HG02588 (cell line): ENCODE results near the gene MBD4.
"Not testable (repeated sequence)": the region's sequence is repeated elsewhere in the genome, so short reads cannot be mapped to it uniquely, and the experiment has no call there.

Experiments used
- ATAC-seq: cut with Tn5 transposase; IDR thresholded peaks from one replicate; pipeline ENCODE4 v1.9.1; 2021; ENCODE audit warnings: mild to moderate bottlenecking, moderate library complexity; ENCODE audit not compliant: unreplicated experiment

The MBD4 gene

DNA sequence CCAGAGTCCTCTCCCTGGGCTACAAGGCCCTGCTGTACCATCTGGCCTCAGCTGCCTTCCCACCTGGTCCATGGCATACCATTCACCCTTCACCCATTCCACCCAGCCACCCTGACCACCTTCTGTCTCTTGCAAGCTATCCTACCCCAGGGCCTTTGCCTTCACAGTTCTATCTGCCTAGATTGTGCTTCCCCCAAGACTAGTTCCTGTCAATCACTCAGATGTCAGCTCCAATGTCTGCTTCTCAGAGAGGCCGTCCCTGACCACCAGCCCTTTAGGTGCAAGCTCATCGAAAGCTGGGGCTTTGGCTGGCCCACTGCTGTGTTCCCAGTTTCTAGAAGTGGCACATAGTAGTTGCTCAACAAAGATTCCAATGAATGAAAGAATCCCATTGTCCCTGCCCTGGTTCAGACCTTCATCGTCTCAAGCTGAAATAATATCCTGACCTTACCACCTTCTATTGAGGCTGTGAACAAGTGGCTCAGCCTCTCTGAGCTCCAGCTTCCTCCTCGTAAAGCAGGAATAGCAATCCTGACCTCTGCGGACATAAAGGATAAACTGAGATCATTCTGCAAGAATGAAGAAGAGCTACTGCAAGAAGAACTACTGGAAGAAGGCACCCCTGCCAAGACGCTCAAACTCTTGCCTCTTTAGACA lies 27.1 kb downstream of the MBD4 start:
- ATAC-seq: no peak

DNA sequence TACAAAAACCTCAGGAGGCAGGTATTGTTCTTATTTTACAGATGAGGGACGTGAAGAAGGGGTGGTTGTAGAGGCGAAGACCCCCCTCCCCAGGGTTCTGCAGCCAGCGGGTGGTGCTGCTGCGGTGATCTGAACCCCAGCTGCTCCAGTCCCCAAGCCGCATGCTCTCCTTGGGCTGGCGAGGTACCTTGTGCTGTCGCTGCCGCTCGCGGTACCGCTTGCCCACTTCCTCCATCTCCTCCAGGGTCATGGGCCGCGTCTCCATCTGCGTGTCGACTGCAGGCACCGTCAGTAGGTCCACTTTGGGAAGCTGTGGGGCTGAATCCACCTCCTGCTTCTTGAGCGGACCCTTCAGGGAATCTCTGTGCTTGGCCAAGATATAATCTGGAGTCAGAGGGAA lies 28.8 kb downstream of the MBD4 start:
- no peak for ATAC-seq

DNA sequence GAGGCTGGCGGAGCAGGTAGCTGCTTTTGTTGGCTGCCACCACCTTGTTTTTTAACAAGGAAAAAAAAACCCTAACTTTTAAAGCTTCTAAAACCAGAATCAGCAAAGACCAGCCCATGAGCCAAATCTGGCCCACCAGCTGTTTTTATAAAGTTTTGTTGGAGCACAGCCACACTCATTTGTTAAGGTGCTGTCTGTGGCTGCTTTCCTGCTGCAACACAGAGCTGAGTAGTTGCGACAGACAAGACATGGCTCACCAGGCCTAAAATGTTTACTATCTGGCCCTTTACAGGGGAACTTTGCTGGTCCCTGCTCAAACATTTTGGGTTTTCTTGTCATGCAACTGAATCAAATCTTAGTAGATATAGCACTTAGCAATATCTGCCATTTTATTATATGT lies 30.2 kb downstream of the MBD4 start:
- no peak for ATAC-seq

DNA sequence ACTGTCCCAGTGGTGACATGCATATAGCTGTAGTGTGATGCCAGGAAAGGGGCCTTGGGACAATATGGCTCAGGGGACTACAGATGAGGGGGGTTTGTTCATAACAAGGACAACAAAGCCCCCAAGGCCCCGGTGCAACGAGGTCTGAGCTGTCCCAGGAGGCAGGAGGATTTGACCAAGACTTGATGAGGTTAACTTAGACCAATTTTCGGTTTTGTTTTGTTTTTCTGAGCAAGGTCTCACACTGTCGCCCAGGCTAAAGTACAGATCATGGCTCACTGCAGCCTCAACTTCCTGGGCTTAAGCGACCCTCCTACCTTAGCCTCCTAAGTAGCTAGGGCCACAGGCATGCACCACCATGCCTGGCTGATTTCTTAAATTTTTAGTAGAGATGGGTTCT lies 35.1 kb downstream of the MBD4 start:
- peak; percentile 49 for ATAC-seq

DNA sequence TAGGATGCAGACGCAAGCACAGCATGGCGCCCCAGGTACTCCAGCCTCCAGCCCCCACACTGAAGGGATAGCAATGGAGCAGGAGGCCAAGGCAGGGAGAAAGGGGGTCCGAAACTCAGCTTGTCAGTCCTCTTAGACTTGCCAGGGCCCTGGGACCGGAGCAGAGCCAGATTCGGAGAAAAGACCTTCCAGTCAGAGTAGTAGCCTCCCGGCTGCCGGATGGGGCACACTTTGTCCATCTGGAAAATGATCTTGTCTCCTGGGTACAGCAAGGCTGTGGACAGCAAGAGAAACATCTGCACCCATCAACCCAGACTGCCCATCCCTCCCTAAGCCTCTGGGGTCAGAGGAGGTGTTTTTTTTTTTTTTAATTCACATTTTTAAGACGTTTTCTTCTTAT lies 35.6 kb downstream of the MBD4 start:
- no peak for ATAC-seq

DNA sequence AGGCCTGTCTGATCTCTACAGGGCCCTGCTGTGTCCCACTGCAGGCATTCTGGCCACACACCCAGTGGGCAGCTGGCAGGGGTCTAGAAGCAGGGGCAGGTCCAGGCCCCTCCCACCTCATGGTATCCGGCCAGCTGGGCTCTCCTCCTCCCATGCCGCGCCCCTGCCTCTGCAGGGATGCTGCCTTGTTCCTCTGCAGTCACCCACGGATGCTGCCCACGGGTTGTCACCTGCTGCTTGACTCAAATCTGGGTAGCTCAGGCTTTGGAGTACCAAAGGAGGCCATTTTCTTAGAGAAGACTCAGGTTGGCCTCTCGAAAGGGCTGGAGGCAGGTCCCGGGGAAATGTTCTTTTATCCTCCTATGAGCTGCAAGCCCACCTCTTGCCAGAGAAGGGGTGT lies 36.3 kb downstream of the MBD4 start:
- ATAC-seq: no peak

DNA sequence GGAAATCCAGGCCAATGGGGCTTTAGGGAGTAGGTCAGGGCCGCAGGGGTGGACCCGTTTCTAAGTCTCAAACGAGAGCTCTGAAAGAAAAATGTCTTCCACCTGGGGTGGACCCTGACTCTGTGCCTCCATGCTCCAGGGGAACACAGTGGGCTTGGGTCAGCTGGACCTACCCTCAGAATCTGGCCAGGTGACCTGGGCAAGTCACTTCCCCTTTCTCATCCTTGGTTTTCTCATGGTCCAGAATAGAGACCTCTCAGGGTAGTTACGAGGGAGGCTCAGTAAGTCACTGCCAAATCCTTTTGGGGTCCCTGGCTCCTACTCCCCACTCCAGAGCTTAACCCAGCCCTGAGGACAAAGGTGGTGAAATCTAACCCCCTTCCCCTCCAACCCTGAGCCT lies 37.1 kb downstream of the MBD4 start:
- ATAC-seq: no peak

DNA sequence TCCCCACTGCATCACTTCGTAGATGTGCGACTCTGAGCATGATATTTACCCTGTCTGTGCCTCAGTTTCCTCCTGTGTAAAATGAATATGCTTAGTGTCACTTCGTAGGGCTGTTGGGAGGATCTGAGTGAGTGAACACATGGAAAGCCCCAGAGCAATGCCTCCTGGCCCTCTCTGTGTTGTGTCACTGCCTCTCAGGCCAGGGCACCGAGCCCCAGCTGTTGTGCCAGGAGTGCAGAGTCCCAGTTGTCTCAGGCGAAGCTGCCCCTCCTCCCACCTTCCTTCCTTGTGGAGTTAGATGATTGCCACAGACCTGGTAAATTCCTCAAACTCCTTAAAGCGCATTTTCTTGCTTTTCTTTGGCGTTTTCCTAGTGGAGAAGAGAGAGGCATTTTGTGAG lies 37.5 kb downstream of the MBD4 start:
- no peak for ATAC-seq

DNA sequence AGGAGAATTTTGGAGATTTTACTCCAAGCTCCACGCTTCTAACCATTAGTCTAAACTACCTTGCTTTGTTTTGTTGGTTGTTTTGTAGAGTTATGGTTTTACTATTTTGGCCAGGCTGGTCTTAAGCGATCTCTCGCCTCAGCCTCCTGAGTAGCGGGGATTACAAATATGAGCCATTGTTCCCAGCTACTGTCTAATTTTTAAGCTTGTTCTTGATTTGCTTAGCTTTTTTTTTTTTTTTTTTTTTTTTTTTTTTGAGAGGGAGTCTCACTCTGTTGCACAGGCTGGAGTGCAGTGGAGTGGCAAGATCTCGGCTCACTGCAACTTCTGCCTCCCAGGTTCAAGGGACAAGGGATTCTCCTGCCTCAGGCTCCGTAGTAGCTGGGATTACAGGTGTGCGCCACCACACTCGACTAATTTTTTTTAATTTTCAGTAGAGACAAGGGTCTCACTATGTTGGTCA lies 39.8 kb downstream of the MBD4 start:
- peak; percentile 17 for ATAC-seq

DNA sequence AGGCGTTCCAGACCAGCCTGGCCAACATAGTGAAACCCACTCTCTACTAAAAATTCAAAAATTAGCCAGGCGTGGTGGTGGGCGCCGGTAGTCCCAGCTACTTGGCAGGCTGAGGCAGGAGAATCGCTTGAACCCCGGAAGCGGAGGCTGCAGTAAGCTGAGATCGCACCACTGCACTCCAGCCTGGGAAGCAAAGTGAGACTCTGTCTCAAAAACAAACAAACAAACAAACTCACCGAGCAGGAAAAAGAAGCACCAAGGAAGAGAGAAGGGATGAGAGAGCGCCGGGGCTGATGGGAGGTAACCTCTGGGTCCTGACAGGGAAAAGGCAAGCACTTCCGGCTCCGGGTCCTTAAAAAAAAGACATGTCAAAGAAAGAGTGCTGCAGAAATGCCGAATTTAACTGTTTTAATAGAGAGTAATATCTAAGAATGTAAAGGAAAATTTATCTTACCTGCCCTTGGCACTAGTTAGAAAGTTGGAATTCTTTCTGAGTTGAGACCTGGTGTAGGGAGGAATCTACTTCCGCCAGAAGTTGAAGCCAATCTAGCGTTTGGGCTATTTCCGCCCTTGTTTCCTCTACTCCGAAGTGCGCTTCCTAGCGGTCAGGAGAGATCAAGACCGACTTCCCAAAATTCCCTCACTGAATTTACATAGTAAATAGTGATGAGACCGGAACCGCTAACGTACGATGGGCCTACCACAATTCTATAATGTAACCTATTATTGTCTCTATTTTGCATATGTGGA lies 40.4 kb downstream of the MBD4 start:
- peak; percentile 69 for ATAC-seq

DNA sequence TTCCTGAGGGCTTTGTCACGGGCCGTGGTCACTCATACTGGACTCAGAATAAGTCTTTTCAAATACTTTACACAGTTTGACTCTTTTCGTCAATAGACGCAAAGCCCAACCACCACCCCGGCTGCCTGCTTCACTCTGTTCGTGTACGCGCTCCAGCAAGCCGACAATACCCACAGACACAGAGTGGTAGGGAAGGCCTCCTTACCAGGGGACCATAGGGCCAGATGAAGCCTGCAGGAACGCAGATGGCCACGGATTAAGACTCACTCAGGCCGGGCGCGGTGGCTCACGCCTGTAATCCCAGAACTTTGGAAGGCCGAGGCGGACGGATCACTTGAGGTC lies 41.0 kb downstream of the MBD4 start:
- peak; percentile 6 for ATAC-seq

DNA sequence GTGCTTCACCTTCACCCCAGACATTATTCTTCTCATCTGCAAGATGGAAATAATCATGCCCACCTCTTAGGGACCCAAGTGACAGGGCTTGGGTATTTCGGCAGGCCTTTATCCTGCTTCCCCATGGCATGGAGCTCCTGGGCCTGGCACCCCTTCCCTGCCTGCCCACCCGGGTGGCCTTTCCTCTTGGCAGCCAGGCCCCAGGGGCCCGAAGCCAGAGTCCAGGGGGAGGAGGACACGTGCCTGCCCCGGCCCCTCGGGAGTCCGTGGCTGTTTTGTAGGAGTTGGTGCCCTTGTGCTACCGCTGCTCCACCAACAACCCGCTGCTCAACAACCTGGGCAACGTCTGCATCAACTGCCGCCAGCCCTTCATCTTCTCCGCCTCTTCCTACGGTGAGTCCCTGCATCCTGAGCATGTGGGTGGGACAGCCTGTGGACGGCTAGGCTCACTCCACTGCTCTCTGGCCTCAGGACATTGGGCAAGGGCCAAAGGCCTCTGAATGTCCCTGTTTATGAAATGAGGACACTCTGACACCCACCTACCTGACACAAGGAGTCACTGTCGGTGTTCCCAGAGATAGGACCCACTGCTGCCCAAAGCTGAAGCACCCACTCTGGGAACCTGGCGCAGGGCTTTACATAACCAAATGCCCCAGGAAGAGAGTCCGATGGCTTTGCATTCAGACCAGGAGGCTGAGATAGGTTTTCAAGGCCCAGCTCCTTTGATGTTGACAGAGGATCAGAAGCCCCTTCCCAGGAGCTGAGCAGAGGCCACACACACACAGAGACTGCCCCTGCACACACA lies 45.8 kb downstream of the MBD4 start:
- not testable (repeated sequence) for ATAC-seq

DNA sequence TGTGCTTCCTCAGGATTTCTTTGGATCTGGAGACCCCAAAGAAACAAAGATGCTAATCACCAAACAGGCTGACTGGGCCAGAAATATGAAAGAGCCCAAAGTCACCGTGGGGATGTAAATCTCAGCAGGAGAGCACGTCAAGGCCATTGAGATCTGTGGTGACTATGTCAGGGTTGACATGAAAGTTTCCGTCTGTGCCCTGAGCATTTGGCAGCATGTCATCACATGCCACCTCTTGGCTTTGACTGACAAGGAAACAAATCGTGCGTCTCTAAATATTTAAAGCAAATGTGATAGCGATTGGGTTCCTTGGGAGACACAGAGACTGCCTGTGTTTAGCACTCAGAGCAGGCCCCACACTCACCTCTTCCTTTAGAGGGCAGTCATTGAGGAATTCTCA lies 46.5 kb downstream of the MBD4 start:
- no peak for ATAC-seq

DNA sequence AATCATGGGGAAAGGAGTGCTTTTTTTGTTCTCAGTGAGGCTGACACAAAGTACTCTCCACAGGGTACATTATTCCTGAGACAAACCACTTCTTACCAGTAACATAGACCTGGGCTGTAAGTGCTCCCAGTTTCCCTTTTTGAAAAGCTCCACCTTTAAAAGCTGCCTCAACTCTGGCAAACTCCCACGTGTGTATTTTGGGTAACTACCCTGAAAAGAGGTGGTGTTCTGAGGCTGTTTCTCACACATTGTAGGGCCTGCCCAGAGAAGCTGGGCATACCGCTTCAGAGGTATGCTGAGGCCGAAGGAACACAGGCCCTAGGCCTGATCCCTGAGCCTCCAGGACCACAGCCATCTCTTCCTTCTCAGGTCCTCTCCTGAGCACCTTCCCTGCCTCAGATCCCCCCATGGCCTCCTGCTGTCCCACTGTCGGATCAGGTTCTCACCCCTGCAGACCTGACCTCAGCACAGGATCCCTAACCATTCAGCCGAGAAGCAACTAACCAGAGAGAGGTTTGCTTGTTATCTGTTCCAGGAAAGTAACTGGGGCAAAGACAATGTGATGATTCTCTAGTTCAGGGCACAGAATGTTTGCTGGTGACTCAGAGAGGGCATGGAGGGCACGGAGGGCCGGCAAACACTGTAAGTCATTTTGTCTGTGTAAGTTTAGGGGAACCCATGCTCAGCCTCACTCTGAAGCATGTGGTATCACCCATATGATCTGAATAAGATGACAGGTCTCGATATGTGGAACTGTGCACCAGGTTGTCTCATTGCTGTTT lies 47.5 kb downstream of the MBD4 start:
- ATAC-seq: not testable (repeated sequence)

DNA sequence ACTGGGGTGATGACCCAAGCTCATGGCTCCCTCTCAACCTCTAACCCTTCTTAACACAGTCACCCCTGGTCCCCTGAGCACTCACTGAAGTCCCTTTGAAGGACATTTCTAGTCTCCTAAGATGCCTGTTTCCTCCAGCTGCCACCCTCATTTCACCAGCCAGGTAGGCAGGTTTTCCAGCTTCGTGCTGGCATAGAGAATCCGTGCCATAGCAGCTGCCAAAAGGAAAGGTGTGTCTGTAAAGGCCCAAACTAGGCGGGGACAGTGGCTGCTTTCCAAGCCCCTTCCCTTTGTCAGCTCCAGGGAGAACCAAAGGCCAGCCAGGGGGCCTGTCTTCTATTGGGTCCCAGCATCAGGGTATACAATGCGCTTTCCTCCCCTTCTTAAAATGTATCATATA lies 48.2 kb downstream of the MBD4 start:
- ATAC-seq: not testable (repeated sequence)

DNA sequence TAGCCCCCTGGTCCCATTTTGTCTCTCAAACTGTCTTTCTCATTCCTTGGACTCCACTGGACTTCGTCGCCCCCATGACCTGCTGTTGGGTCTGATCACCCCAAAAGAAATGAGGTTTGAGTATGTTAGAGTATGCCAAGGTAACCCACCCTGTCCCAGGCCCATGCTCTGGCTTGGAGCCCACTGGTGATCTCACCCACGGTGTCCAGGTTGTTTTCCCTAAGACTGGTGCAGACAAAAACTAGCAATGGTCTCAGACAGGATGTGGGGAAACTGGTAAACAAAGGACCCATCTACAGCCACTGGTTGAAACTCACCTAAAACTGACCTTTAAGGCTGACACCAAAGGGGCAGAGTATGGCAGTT lies 50.2 kb downstream of the MBD4 start:
- no peak for ATAC-seq

DNA sequence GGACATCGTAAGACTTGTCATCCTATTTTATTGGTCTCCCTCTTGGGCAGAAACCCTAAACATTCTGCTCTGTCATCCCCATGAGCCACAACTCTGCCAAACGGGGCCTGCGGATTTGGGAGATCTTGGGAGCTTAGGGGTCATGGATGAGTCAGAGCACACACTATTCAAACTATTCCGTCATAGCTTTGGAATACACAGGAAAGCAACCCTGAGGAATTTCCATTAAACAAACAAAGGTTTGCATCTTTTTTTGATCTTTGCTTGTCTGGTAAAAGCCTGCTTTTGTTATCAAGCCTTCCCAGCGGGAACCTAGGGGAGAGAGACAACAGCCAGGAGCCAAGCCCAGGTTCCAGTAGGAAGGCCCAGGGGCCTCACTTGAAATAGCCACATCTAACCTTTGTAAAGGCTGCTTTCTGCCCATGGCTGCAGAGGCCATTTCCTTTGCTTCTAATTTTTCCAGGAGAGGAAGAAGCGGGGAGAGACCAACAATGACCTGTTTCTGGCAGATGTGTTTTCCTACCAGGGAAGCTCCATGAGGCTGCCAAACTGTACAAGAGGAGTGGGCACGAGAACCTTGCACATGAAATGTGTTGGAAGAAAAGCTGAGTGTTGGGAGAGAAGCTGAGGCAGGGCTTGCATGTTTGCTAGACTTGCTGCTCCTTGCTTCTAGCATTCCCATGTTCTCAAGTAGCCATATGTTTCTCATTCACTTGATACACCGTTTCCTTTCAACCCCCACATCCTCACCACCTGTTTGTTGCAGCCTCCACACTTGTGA lies 50.8 kb downstream of the MBD4 start:
- not testable (repeated sequence) for ATAC-seq

DNA sequence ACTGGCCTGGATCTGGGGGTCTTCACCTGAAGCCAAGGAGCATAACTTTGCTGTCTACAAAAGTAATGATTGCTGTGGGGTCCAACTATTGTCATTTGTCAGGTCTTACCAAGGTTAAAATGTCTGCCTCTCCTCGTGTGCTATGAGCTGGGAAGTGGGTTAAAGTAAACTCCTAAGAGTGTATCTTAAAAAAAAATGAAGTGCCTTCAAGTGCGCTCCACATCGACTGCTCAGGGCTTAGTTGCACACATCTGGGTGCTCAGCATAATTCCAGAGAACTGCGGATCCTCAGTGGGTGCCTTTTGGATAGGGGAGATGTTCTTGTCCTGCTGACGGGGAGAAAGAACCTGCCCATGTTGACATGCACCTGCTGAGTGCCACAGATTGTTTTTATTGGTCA lies 52.3 kb downstream of the MBD4 start:
- ATAC-seq: no peak

DNA sequence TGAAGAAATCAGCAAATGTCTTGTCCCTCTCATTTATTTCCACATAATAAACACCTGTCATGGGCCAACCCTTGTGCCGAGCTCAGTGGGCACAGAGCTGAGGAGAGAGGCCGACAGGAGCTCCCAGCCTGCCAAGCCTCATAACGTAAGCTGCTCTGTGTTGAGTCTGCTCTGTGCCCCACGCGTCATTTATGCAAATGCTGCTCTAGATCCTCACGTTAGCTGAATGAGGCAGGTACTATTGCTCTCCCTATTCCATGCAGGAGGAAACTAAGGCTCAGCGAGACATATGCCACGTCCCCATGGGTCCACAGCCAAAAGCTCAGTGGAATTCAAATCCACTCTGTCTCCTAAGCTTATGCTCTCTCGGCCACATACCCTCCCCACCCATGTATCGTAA lies 52.8 kb downstream of the MBD4 start:
- ATAC-seq: no peak

DNA sequence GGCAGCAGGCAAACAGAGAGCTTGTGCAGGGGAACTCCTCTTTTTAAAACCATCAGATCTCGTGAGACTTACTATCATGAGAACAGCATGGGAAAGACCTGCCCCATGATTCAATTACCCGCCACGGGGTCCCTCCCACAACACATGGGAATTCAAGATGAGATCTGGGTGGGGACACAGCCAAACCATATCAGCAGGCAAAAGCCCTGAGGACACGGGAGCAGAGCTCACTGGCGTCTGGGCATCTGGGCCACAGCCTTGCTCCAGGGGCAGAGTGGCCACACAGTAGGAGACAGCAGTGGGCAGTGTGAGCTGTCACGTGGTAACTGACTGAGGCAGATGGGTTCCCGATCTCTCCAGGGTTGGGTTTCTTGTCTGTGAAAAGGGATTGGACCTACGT lies 54.2 kb downstream of the MBD4 start:
- not testable (repeated sequence) for ATAC-seq
